ENCODE data around the gene ZNF652. TPM values are rescaled to one million over a fixed set of nuclear protein-coding genes. Genes with fewer than 3 reads are reported as not detected.
A peak's percentile ranks its signal among the peaks of the same experiment; 100 is the strongest.
"Not testable (repeated sequence)": the region's sequence is repeated elsewhere in the genome, so short reads cannot be mapped to it uniquely, and the experiment has no call there.

ZNF652 gene
- total RNA-seq, 4 donors from 2014 or later: 36.5 to 56.1 (median 42.5) TPM

- Histone ChIP-seq H3K4me1 (peaks cover 0 to 6% (median 0%) of the 10 kb centered on the region in 4 donors), H3K4me3 (no peak overlapping the region), H3K27ac (no peak overlapping the region), H3K9me3 (no peaks in the 10 kb centered on the region), H3K36me3 (peaks cover 0 to 13% (median 0%) of the 10 kb centered on the region in 3 donors), H3K27me3 (no peaks in the 10 kb centered on the region)
- DNase-seq: no peak
- TF ChIP-seq CTCF (IDR thresholded peaks at IDR 0.05) (no peak), POLR2A (IDR thresholded peaks at IDR 0.05) (no peak)
Measured at GRCh38 chr17:49399995-49400394, 37.9 kb upstream of the ZNF652 start.

- Histone ChIP-seq H3K36me3 (no peaks in the 10 kb centered on the region), H3K9me3 (no peaks in the 10 kb centered on the region), H3K4me1 (peaks cover 0 to 4% (median 2%) of the 10 kb centered on the region in 4 donors), H3K4me3 (no peak overlapping the region), H3K27ac (no peak overlapping the region), H3K27me3 (no peaks in the 10 kb centered on the region)
- no peak for TF ChIP-seq CTCF (IDR thresholded peaks at IDR 0.05)
- no peak for TF ChIP-seq POLR2A (IDR thresholded peaks at IDR 0.05)
- DNase-seq: no peak
Measured at GRCh38 chr17:49397586-49397985, 35.5 kb upstream of the ZNF652 start.

- Histone ChIP-seq H3K27me3 (no peaks in the 10 kb centered on the region), H3K9me3 (no peaks in the 10 kb centered on the region), H3K36me3 (no peaks in the 10 kb centered on the region), H3K27ac (peak overlapping the region in 1 of 4 donors; percentile 25), H3K4me1 (peaks cover 0 to 31% (median 17%) of the 10 kb centered on the region in 4 donors), H3K4me3 (no peak overlapping the region)
- no peak for DNase-seq
- TF ChIP-seq POLR2A (IDR thresholded peaks at IDR 0.05) (no peak), CTCF (IDR thresholded peaks at IDR 0.05) (no peak)
Measured at GRCh38 chr17:49393491-49394255, 31.6 kb upstream of the ZNF652 start.

- DNase-seq: peak; percentile 50 to 75 (median 66)
- TF ChIP-seq POLR2A (IDR thresholded peaks at IDR 0.05): no peak
- no peak for TF ChIP-seq CTCF (IDR thresholded peaks at IDR 0.05)
- peak overlapping the region; percentile 64 to 82 (median 70) for H3K27ac ChIP-seq
- no peaks in the 10 kb centered on the region for H3K36me3 ChIP-seq
- peaks cover 0 to 35% (median 20%) of the 10 kb centered on the region in 4 donors for H3K4me1 ChIP-seq
- no peaks in the 10 kb centered on the region for H3K9me3 ChIP-seq
- no peaks in the 10 kb centered on the region for H3K27me3 ChIP-seq
- H3K4me3 ChIP-seq: no peak overlapping the region
Measured at GRCh38 chr17:49390548-49391324, 28.7 kb upstream of the ZNF652 start.

GRCh38 chr17:49389514-49390347, 27.7 kb upstream of the ZNF652 start:
- H3K27me3 ChIP-seq, H3K4me3 ChIP-seq, H3K36me3 ChIP-seq, H3K9me3 ChIP-seq: not testable (repeated sequence)
- H3K4me1 ChIP-seq: peaks cover 0 to 33% (median 19%) of the 10 kb centered on the region in 4 donors
- DNase-seq: peak in 2 of 3 donors; percentile 52 to 54
- peak overlapping the region; percentile 64 to 82 (median 70) for H3K27ac ChIP-seq

Data from Peyer's patch (tissue), 4 donors.